Liver (tissue), 9 donors: ENCODE data around the gene OR10A6. TPM values are rescaled to one million over a fixed set of nuclear protein-coding genes. Genes with fewer than 3 reads are reported as not detected.

Experiments
- DNase-seq: peaks from one replicate; pipeline ENCODE4 v3.0.0-alpha.2; 2017; ENCODE audit warnings: low spot score
- H3K27ac ChIP-seq, 2 donors: one replicate each; pipeline ENCODE4 v1.7.0; 2013; ENCODE audit warnings: inconsistent platforms in 2 of 2, low read length in 2 of 2, control low read depth in 1 of 2, low read depth in 1 of 2, mild to moderate bottlenecking in 1 of 2
- H3K27me3 ChIP-seq, 4 donors: one replicate each; pipeline versions ENCODE4 v1.6.1 to v1.7.0; 2013; ENCODE audit warnings: low read length in 3 of 4, inconsistent platforms in 1 of 4, mild to moderate bottlenecking in 1 of 4, moderate library complexity in 1 of 4; ENCODE audit not compliant: control insufficient read depth in 4 of 4, insufficient read depth in 4 of 4
- H3K36me3 ChIP-seq, 4 donors: one replicate each; pipeline versions ENCODE4 v1.6.1 to v1.7.0; 2013; ENCODE audit warnings: low read length in 3 of 4, mild to moderate bottlenecking in 3 of 4, low read depth in 1 of 4, moderate library complexity in 1 of 4; ENCODE audit not compliant: control insufficient read depth in 4 of 4, insufficient read depth in 3 of 4
- H3K4me1 ChIP-seq, 4 donors: one replicate each; pipeline versions ENCODE4 v1.6.1 to v1.7.0; 2013; ENCODE audit warnings: low read length in 3 of 4, mild to moderate bottlenecking in 3 of 4, moderate library complexity in 1 of 4; ENCODE audit not compliant: control insufficient read depth in 4 of 4, insufficient read depth in 4 of 4
- H3K4me3 ChIP-seq, 3 donors: one replicate each; pipeline versions ENCODE4 v1.6.1 to v1.7.0; 2013; ENCODE audit warnings: low read length in 3 of 3, control low read depth in 1 of 3, low read depth in 1 of 3, mild to moderate bottlenecking in 1 of 3
- H3K9ac ChIP-seq, 2 donors: one replicate each; pipeline ENCODE4 v1.7.0; 2013; ENCODE audit warnings: low read length in 2 of 2, mild to moderate bottlenecking in 2 of 2, moderate library complexity in 2 of 2, control low read depth in 1 of 2, low read depth in 1 of 2
- H3K9me3 ChIP-seq, 4 donors: one replicate each; pipeline versions ENCODE4 v1.6.1 to v1.7.0; 2013; ENCODE audit warnings: low read length in 3 of 4; ENCODE audit not compliant: control insufficient read depth in 4 of 4
- EGR1 ChIP-seq, 2 donors: IDR thresholded peaks; 2 replicates each; pipeline ENCODE4 v1.6.1; 2016 to 2018; ENCODE audit warnings: antibody characterized with exemption in 2 of 2, low read depth in 2 of 2
- FOXA1 ChIP-seq: IDR thresholded peaks from 2 replicates; pipeline ENCODE4 v1.6.1; 2016; ENCODE audit warnings: antibody characterized with exemption
- FOXA2 ChIP-seq: IDR thresholded peaks from 2 replicates; pipeline ENCODE4 v1.6.1; 2016; ENCODE audit warnings: antibody characterized with exemption
- GABPA ChIP-seq, 2 donors: IDR thresholded peaks in 1 of 2; conservative IDR thresholded peaks in 1 of 2; 2 replicates each; pipeline ENCODE4 v1.6.1; 2016; ENCODE audit warnings: antibody characterized with exemption in 2 of 2, mild to moderate bottlenecking in 1 of 2, moderate library complexity in 1 of 2
- HNF4A ChIP-seq, 2 donors: conservative IDR thresholded peaks; 2 replicates each; pipeline ENCODE4 v1.6.1; 2016; ENCODE audit warnings: antibody characterized with exemption in 2 of 2, mild to moderate bottlenecking in 2 of 2
- HNF4G ChIP-seq: IDR thresholded peaks from 2 replicates; pipeline ENCODE4 v1.6.1; 2016; ENCODE audit warnings: antibody characterized with exemption
- JUND ChIP-seq, 2 donors: IDR thresholded peaks; 2 replicates each; pipeline ENCODE4 v1.6.1; 2016; ENCODE audit warnings: antibody characterized with exemption in 2 of 2
- MAX ChIP-seq: IDR thresholded peaks from 2 replicates; pipeline ENCODE4 v1.6.1; 2016; ENCODE audit warnings: antibody characterized with exemption
- NR2F2 ChIP-seq: IDR thresholded peaks from 2 replicates; pipeline ENCODE4 v1.6.1; 2016; ENCODE audit warnings: antibody characterized with exemption
- RAD21 ChIP-seq, 2 donors: IDR thresholded peaks; 2 replicates each; pipeline ENCODE4 v1.6.1; 2016; ENCODE audit warnings: antibody characterized with exemption in 2 of 2, mild to moderate bottlenecking in 2 of 2
- RXRA ChIP-seq, 2 donors: IDR thresholded peaks; 2 replicates each; pipeline ENCODE4 v1.6.1; 2017 to 2018; ENCODE audit warnings: antibody characterized with exemption in 2 of 2, mild to moderate bottlenecking in 1 of 2
- SP1 ChIP-seq: IDR thresholded peaks from 2 replicates; pipeline ENCODE4 v1.6.1; 2018; ENCODE audit warnings: antibody characterized with exemption, mild to moderate bottlenecking
- TAF1 ChIP-seq: conservative IDR thresholded peaks from 2 replicates; pipeline ENCODE4 v1.6.1; 2016; ENCODE audit warnings: antibody characterized with exemption, mild to moderate bottlenecking
- YY1 ChIP-seq: IDR thresholded peaks from 2 replicates; pipeline ENCODE4 v1.6.1; 2016; ENCODE audit warnings: antibody characterized with exemption, mild to moderate bottlenecking
- ZBTB33 ChIP-seq: IDR thresholded peaks from 2 replicates; pipeline ENCODE4 v1.6.1; 2016; ENCODE audit warnings: antibody characterized with exemption
- WGBS: extraction: QIAGEN DNeasy Blood & Tissue Kit; methylation state at CpG from one replicate; pipeline ENCODE4 v1.1.7; 2013; 5-methylcytosine and 5-hydroxymethylcytosine counted together
- polyA plus RNA-seq, 2 donors: library from polyadenylated mRNA; stranded (reverse) in 1 of 2; unstranded in 1 of 2; fragments of 200-250 nt in 1 of 2; fragments of >200 nt in 1 of 2; fragmentation: Nextera tagmentation in 1 of 2; extraction: Ambion mirVana in 1 of 2; gene quantifications; one replicate each; pipeline versions ENCODE4 v1.2.1 to v1.2.3, GENCODE V29; 2013 to 2015
- total RNA-seq, 2 donors: library from RNA; depleted of rRNA; stranded (reverse); fragments of >200 nt; gene quantifications; one replicate each; pipeline ENCODE4 v1.2.3, GENCODE V29; 2014
- TF ChIP-seq, protein P1 (sequence below): IDR thresholded peaks from 2 replicates; pipeline ENCODE4 v1.6.1; 2016; ENCODE audit warnings: antibody characterized with exemption, mild to moderate bottlenecking
- TF ChIP-seq, protein P2 (sequence below): IDR thresholded peaks from 2 replicates; pipeline ENCODE4 v1.6.1; 2016; ENCODE audit warnings: antibody characterized with exemption
- TF ChIP-seq, protein P3 (sequence below): fragments of 150-350 bp; IDR thresholded peaks from 2 replicates; pipeline ENCODE4 v1.5.1; 2017; ENCODE audit warnings: improper control_type of control experiment, low read depth, low read length; ENCODE audit not compliant: missing input control
- donor health status: healthy.
- donor health status: healthy.
- donor health status: healthy.
- donor health status: healthy.
- donor health status: healthy.

The OR10A6 gene
- total and polyA plus RNA-seq, 4 donors: not detected

- no peak for DNase-seq
- H3K9me3 ChIP-seq: no peaks in the 10 kb centered on the region
- peaks cover 0 to 16% (median 15%) of the 10 kb centered on the region in 4 donors for H3K4me1 ChIP-seq
- H3K36me3 ChIP-seq: no peaks in the 10 kb centered on the region
- no peak overlapping the region for H3K9ac ChIP-seq
- no peak overlapping the region for H3K27ac ChIP-seq
- H3K4me3 ChIP-seq: no peak overlapping the region
- 67% methylated on average over 4 of the region's 4 CpGs for WGBS
- TF ChIP-seq NR2F2: no peak
- TF ChIP-seq JUND (IDR thresholded peaks at IDR 0.05): no peak
- TF ChIP-seq, protein P1, sequence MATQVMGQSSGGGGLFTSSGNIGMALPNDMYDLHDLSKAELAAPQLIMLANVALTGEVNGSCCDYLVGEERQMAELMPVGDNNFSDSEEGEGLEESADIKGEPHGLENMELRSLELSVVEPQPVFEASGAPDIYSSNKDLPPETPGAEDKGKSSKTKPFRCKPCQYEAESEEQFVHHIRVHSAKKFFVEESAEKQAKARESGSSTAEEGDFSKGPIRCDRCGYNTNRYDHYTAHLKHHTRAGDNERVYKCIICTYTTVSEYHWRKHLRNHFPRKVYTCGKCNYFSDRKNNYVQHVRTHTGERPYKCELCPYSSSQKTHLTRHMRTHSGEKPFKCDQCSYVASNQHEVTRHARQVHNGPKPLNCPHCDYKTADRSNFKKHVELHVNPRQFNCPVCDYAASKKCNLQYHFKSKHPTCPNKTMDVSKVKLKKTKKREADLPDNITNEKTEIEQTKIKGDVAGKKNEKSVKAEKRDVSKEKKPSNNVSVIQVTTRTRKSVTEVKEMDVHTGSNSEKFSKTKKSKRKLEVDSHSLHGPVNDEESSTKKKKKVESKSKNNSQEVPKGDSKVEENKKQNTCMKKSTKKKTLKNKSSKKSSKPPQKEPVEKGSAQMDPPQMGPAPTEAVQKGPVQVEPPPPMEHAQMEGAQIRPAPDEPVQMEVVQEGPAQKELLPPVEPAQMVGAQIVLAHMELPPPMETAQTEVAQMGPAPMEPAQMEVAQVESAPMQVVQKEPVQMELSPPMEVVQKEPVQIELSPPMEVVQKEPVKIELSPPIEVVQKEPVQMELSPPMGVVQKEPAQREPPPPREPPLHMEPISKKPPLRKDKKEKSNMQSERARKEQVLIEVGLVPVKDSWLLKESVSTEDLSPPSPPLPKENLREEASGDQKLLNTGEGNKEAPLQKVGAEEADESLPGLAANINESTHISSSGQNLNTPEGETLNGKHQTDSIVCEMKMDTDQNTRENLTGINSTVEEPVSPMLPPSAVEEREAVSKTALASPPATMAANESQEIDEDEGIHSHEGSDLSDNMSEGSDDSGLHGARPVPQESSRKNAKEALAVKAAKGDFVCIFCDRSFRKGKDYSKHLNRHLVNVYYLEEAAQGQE: no peak
- TF ChIP-seq EGR1 (IDR thresholded peaks at IDR 0.05; ENCODE audit: low read depth in 2 of 2): no peak
- TF ChIP-seq RXRA (IDR thresholded peaks at IDR 0.05): peak in 1 of 2 donors; percentile 46
- peak in 1 of 2 donors; percentile 43 for TF ChIP-seq HNF4A (conservative IDR thresholded peaks at IDR 0.05)
- no peak for TF ChIP-seq FOXA1
- no peak for TF ChIP-seq TAF1
- TF ChIP-seq GABPA (IDR thresholded peaks at IDR 0.05 in 1 of 2, conservative IDR thresholded peaks at IDR 0.05 in 1 of 2): peak in 1 of 2 donors; percentile 11
- TF ChIP-seq SP1: no peak
- no peak for TF ChIP-seq RAD21 (IDR thresholded peaks at IDR 0.05)
- no peaks in the 10 kb centered on the region for H3K27me3 ChIP-seq
Observed at GRCh38 chr11:7900686-7901085, 30.4 kb downstream of the OR10A6 start.

DNA sequence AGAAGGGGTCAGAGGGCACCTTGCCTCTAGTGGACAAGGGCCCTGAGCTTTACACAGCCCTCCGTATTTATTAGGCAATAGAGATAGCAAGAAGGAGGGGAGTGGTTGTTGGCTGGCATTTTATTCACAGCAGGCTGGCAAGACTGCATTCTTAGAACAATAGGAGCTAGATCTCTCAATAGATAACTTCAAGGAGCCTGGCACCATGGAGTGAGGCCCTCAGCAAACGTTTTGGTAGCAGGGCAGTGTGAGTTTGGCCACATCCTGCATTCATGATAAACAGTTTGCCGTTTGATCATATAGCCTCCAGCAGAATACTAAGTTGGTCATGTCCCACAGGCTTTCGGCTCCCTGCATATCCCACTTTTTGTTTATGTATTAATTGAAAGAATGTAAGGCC, 31.6 kb downstream of the OR10A6 start:
- H3K27me3 ChIP-seq: no peaks in the 10 kb centered on the region
- H3K4me1 ChIP-seq: peaks cover 0 to 26% (median 25%) of the 10 kb centered on the region in 4 donors
- H3K27ac ChIP-seq: no peak overlapping the region
- H3K9me3 ChIP-seq: no peaks in the 10 kb centered on the region
- WGBS: 66% methylated on average over 4 of the region's 4 CpGs
- no peak overlapping the region for H3K9ac ChIP-seq
- DNase-seq: no peak
- no peak for TF ChIP-seq ZBTB33
- TF ChIP-seq RXRA (IDR thresholded peaks at IDR 0.05): no peak
- no peak for TF ChIP-seq SP1
- no peak for TF ChIP-seq HNF4G
- TF ChIP-seq GABPA (IDR thresholded peaks at IDR 0.05 in 1 of 2, conservative IDR thresholded peaks at IDR 0.05 in 1 of 2): no peak
- TF ChIP-seq JUND (IDR thresholded peaks at IDR 0.05): no peak
- no peak for TF ChIP-seq EGR1 (IDR thresholded peaks at IDR 0.05; ENCODE audit: low read depth in 2 of 2)
- TF ChIP-seq, protein P2, sequence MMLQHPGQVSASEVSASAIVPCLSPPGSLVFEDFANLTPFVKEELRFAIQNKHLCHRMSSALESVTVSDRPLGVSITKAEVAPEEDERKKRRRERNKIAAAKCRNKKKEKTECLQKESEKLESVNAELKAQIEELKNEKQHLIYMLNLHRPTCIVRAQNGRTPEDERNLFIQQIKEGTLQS: no peak
- TF ChIP-seq, protein P1: no peak
- TF ChIP-seq YY1: no peak
- TF ChIP-seq NR2F2: no peak
- no peak for TF ChIP-seq RAD21 (IDR thresholded peaks at IDR 0.05)
- TF ChIP-seq TAF1: no peak
- no peak for TF ChIP-seq FOXA1
- TF ChIP-seq, protein P3, sequence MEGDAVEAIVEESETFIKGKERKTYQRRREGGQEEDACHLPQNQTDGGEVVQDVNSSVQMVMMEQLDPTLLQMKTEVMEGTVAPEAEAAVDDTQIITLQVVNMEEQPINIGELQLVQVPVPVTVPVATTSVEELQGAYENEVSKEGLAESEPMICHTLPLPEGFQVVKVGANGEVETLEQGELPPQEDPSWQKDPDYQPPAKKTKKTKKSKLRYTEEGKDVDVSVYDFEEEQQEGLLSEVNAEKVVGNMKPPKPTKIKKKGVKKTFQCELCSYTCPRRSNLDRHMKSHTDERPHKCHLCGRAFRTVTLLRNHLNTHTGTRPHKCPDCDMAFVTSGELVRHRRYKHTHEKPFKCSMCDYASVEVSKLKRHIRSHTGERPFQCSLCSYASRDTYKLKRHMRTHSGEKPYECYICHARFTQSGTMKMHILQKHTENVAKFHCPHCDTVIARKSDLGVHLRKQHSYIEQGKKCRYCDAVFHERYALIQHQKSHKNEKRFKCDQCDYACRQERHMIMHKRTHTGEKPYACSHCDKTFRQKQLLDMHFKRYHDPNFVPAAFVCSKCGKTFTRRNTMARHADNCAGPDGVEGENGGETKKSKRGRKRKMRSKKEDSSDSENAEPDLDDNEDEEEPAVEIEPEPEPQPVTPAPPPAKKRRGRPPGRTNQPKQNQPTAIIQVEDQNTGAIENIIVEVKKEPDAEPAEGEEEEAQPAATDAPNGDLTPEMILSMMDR: no peak
- TF ChIP-seq MAX: no peak
- TF ChIP-seq FOXA2: no peak
- no peak for TF ChIP-seq HNF4A (conservative IDR thresholded peaks at IDR 0.05)
- no peaks in the 10 kb centered on the region for H3K36me3 ChIP-seq
- peak overlapping the region in 1 of 3 donors; percentile 37 for H3K4me3 ChIP-seq
